ENCODE measurements around the gene CYP4F8.
"Not testable (repeated sequence)": the region's sequence is repeated elsewhere in the genome, so short reads cannot be mapped to it uniquely, and the experiment has no call there.

DNA sequence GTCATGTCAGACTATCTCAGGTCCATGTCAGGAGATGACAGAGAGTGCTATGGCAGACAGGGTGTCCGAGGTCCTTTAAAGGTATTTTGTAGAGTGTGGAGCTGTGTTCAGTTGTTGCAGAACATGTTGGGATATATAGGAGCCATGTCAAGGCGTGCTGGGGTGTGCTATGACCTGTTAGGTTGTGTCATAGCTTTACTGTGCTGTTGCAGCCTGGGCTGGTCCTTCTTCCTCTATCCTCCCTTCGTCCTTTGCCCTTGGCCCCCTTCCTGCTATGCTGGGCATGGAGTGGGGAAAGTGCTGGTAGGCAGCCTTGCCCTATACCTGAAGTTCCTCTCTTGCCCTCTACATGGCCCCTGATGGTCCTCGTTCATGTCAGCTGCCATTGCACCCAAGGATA lies 64.8 kb downstream of the CYP4F8 start:
- TF ChIP-seq, protein P1, sequence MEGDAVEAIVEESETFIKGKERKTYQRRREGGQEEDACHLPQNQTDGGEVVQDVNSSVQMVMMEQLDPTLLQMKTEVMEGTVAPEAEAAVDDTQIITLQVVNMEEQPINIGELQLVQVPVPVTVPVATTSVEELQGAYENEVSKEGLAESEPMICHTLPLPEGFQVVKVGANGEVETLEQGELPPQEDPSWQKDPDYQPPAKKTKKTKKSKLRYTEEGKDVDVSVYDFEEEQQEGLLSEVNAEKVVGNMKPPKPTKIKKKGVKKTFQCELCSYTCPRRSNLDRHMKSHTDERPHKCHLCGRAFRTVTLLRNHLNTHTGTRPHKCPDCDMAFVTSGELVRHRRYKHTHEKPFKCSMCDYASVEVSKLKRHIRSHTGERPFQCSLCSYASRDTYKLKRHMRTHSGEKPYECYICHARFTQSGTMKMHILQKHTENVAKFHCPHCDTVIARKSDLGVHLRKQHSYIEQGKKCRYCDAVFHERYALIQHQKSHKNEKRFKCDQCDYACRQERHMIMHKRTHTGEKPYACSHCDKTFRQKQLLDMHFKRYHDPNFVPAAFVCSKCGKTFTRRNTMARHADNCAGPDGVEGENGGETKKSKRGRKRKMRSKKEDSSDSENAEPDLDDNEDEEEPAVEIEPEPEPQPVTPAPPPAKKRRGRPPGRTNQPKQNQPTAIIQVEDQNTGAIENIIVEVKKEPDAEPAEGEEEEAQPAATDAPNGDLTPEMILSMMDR (IDR thresholded peaks at IDR 0.05) = not testable (repeated sequence)
- not testable (repeated sequence) for TF ChIP-seq POLR2A (IDR thresholded peaks at IDR 0.05)

Measured in breast epithelium (tissue), 3 donors.